ENCODE results near the gene NCKAP1. TPM values are rescaled to one million over a fixed set of nuclear protein-coding genes. Genes with fewer than 3 reads are reported as not detected.

The NCKAP1 gene
- total and polyA plus RNA-seq, 2 donors (not counting 3 experiments of a cell fraction or from before 2014, with no cell fraction given): 49.4 to 130 TPM

- Histone ChIP-seq H3K9me3 (replicated peaks; ENCODE audit: control insufficient read depth, insufficient read depth, low read length) (no peaks in the 10 kb centered on the region), H3K9me1 (replicated peaks; ENCODE audit: control insufficient read depth, extremely low read depth, insufficient read depth, low read length) (no peaks in the 10 kb centered on the region), H3K36me3 (ENCODE audit: control insufficient read depth in 2 of 2, extremely low read depth in 1 of 2, insufficient read depth in 2 of 2, low read length in 2 of 2) (peaks cover 6 to 10% of the 10 kb centered on the region in 2 experiments), H3K4me3 (replicated peaks in 1 of 3; ENCODE audit: insufficient read depth in 1 of 3, low read depth in 1 of 3, low read length in 3 of 3) (no peak overlapping the region), H2AFZ (ENCODE audit: low read depth, low read length) (no peak overlapping the region), H3K27me3 (ENCODE audit: control insufficient read depth in 2 of 2, insufficient read depth in 2 of 2, low read length in 2 of 2) (no peaks in the 10 kb centered on the region), H3K9ac (replicated peaks; ENCODE audit: extremely low read depth, insufficient read depth, low read length) (no peak overlapping the region), H3K4me2 (ENCODE audit: insufficient read depth, low read length) (no peak overlapping the region), H4K20me1 (replicated peaks; ENCODE audit: control insufficient read depth, extremely low read depth, insufficient read depth, low read length) (peaks cover 4% of the 10 kb centered on the region), H3K4me1 (ENCODE audit: control insufficient read depth, extremely low read depth, insufficient read depth, low read length) (no peaks in the 10 kb centered on the region), H3K79me2 (ENCODE audit: control insufficient read depth, insufficient read depth, low read length) (peaks cover 56% of the 10 kb centered on the region), H3K27ac (ENCODE audit: insufficient read depth, low read depth, low read length) (no peak overlapping the region)
- DNase-seq (ENCODE audit: low read depth, low spot score) (no peak), FAIRE-seq (no peak)
- TF ChIP-seq EZH2 (IDR thresholded peaks at IDR 0.05; ENCODE audit: borderline replicate concordance, low read depth, low read length, severe bottlenecking): no peak
- TF ChIP-seq FOS (IDR thresholded peaks at IDR 0.05; ENCODE audit: borderline replicate concordance, insufficient read depth, low read length): no peak
- TF ChIP-seq POLR2A (IDR thresholded peaks at IDR 0.05; ENCODE audit: low read depth, low read length): no peak
- no peak for TF ChIP-seq GATA2 (IDR thresholded peaks at IDR 0.05; ENCODE audit: insufficient read depth, insufficient read length, low read depth, low read length)
- no peak for TF ChIP-seq CTCF (IDR thresholded peaks at IDR 0.05; ENCODE audit: extremely low read depth in 1 of 2, insufficient read depth in 1 of 2, low read depth in 1 of 2, low read length in 2 of 2)
- no peak for TF ChIP-seq MAX (IDR thresholded peaks at IDR 0.05; ENCODE audit: insufficient read depth, insufficient read length)
- no peak for TF ChIP-seq POLR2AphosphoS5 (IDR thresholded peaks at IDR 0.05; ENCODE audit: insufficient read depth, low read depth, low read length)
- no peak for TF ChIP-seq JUN (IDR thresholded peaks at IDR 0.05; ENCODE audit: borderline replicate concordance, insufficient read depth, insufficient read length, low read depth)
- TF ChIP-seq MYC (IDR thresholded peaks at IDR 0.05; ENCODE audit: low read depth, low read length): no peak
- intact Hi-C loops (cut with micrococcal nuclease) (no loop called here), dilution Hi-C loops (cut with MboI; ENCODE audit: extremely low pct_ligation_motif_present, low sequenced_read_pairs) (no loop called here)
- ChIA-PET POLR2A (no interaction called here), CTCF (interaction anchor here (1.1 to 1.5 kb wide), 3 partner anchors 16 to 238 kb away, joined by 3 to 8 read pairs (median 5); no protein-coding TSS in a partner anchor)
- BruUV-seq (replicated peaks): no TSS peak
Observed at GRCh38 chr2:183000846-183001245, 37.4 kb downstream of the NCKAP1 start.

Measured in endothelial cell of umbilical vein (primary cell).